AG09309 (cell line): ENCODE data around the gene FARSA.

Source experiments
- DNase-seq: peaks from one replicate; pipeline ENCODE4 v3.0.0-alpha.2; 2010; ENCODE audit warnings: low read depth
- H3K4me3 ChIP-seq: 2 replicates; pipeline ENCODE4 v1.5.1; 2011; ENCODE audit warnings: mild to moderate bottlenecking, low read depth, low read length, moderate library complexity; ENCODE audit not compliant: control insufficient read depth
- CTCF ChIP-seq: IDR thresholded peaks from 2 replicates; pipeline ENCODE4 v1.5.1; 2011; ENCODE audit warnings: mild to moderate bottlenecking, low read depth, low read length, inconsistent platforms; ENCODE audit not compliant: insufficient read depth, control insufficient read depth; ENCODE audit errors: missing control alignments

FARSA gene

GRCh38 chr19:12884202-12884601 lies 49.3 kb downstream of the FARSA start:
- H3K4me3 ChIP-seq: no peak overlapping the region
- TF ChIP-seq CTCF: no peak
- no peak for DNase-seq

GRCh38 chr19:12882589-12882988 lies 50.9 kb downstream of the FARSA start:
- H3K4me3 ChIP-seq: no peak overlapping the region
- no peak for DNase-seq
- TF ChIP-seq CTCF: no peak

- TF ChIP-seq CTCF: no peak
- H3K4me3 ChIP-seq: peak within 1 kb of the TSS; percentile 94
These were observed 52.2 kb downstream of the FARSA start, which contains the start of gene DNASE2 for GRCh38 chr19:12881172-12881808. TSS of gene DNASE2 (minus strand) at chr19:12881449. CDS start at chr19:12881375, 74 bp downstream.

GRCh38 chr19:12880551-12881171 lies 52.9 kb downstream of the FARSA start:
- H3K4me3 ChIP-seq: peak overlapping the region; percentile 94

More at GRCh38 chr19:12881172-12881808, 52.2 kb downstream of the FARSA start, which contains the start of gene DNASE2:
- DNase-seq: peak; percentile 61

GRCh38 chr19:12875086-12875485 lies 58.4 kb downstream of the FARSA start:
- TF ChIP-seq CTCF: no peak

More at GRCh38 chr19:12880551-12881171, 52.9 kb downstream of the FARSA start:
- no peak for TF ChIP-seq CTCF
- no peak for DNase-seq

GRCh38 chr19:12873891-12874745 lies 59.4 kb downstream of the FARSA start:
- TF ChIP-seq CTCF: no peak
- DNase-seq: no peak
- no peak overlapping the region for H3K4me3 ChIP-seq

More at GRCh38 chr19:12875086-12875485, 58.4 kb downstream of the FARSA start:
- no peak for DNase-seq
- H3K4me3 ChIP-seq: no peak overlapping the region
